T-helper 1 cell treated with Interleukin-12 subunit alpha and Interleukin-12 subunit beta and Interleukin-4 antibody, amounts not matched to agents 30 μg/mL and 1 μg/mL, for 36 hours (primary cell): ENCODE data around the gene GOLGA6B.
"Not testable (repeated sequence)": the region's sequence is repeated elsewhere in the genome, so short reads cannot be mapped to it uniquely, and the experiment has no call there.

Experiments
- H3K27ac Mint-ChIP-seq: one replicate; pipeline ENCODE4 v1.8.0; 2021; ENCODE audit warnings: mild to moderate bottlenecking, mixed read lengths
- H3K27me3 Mint-ChIP-seq: one replicate; pipeline ENCODE4 v1.8.0; 2021; ENCODE audit warnings: low read depth, mixed read lengths
- H3K36me3 Mint-ChIP-seq: one replicate; pipeline ENCODE4 v1.8.0; 2021; ENCODE audit warnings: low read depth, mixed read lengths
- H3K4me1 Mint-ChIP-seq: one replicate; pipeline ENCODE4 v1.8.0; 2021; ENCODE audit warnings: low read depth, mixed read lengths
- H3K4me3 Mint-ChIP-seq: one replicate; pipeline ENCODE4 v1.8.0; 2021; ENCODE audit warnings: mild to moderate bottlenecking, moderate library complexity, mixed read lengths
- H3K9me3 Mint-ChIP-seq: one replicate; pipeline ENCODE4 v1.8.0; 2021; ENCODE audit warnings: mixed read lengths

GOLGA6B gene

DNA sequence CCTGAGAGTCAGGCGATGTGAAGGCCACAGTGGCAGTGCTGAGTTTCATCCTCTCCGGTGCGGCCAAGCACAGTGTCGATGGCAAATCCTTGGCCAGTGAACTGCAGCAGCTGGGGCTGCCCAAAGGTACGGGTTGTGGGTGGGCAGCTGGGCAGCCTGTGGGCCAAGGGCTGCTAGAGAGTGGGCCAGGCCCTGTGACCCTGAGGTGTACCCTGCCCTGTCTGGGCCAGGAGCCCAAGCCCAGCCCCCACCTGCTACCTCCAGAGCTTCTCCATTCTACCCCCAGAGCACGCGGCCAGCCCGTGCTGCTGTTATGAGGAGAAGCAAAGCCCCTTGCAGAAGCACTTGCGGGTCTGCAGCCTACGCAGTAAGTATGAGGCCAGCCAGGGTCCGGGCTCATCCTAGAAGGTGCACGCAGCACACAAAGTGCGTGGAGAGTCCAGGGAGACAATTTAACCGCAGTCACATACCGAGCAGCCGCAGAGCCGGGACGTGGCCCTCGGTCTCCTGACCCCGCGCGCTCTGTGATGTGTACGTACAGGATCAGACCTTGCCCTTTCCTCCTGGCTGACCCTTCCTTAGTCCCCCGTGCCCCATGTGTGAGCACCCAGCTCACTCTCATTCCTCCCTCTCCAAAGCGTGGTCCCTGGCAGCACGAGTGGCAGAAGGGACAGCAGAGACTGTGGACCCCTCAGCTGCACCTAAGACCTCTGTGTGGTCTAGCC, 14.6 kb upstream of the GOLGA6B start:
- H3K27ac Mint-ChIP-seq, H3K4me1 Mint-ChIP-seq, H3K4me3 Mint-ChIP-seq, H3K27me3 Mint-ChIP-seq, H3K9me3 Mint-ChIP-seq, H3K36me3 Mint-ChIP-seq: not testable (repeated sequence)

- H3K4me3 Mint-ChIP-seq, H3K27ac Mint-ChIP-seq, H3K36me3 Mint-ChIP-seq, H3K27me3 Mint-ChIP-seq, H3K9me3 Mint-ChIP-seq, H3K4me1 Mint-ChIP-seq: not testable (repeated sequence)
Measured at GRCh38 chr15:72642271-72642670, 12.2 kb upstream of the GOLGA6B start.

DNA sequence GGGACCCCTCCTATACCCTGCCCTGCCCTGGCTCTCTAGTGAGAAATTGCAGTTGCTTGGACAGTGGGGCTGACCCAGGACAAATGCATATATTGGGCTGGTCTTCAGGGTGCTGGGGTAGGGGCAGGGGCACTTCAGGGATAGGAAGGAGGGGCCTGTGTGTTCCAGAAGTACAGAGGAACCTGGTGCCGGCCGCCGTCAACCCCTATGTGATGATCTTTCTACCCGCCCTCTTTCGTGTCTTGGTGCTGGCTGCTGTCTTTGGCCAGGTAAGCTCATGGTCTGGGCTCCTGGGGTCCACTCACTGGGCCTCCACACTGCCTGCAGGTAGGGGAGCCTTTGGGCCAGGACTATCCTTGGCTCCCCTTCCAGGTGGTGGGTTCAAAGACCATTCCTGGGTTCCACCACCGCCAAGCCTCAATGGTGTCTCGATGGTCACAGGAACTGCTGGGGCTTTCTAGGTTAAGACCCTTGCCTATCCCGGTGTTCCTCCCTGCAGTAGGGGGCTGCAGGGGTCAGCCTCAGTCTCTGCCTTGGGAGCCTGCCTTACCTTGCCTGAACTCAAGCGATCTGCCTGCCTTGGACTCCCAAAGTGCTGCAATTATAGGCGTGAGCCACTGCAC, 5.8 kb upstream of the GOLGA6B start:
- not testable (repeated sequence) for H3K9me3 Mint-ChIP-seq, H3K27ac Mint-ChIP-seq, H3K36me3 Mint-ChIP-seq, H3K27me3 Mint-ChIP-seq, H3K4me3 Mint-ChIP-seq, H3K4me1 Mint-ChIP-seq

DNA sequence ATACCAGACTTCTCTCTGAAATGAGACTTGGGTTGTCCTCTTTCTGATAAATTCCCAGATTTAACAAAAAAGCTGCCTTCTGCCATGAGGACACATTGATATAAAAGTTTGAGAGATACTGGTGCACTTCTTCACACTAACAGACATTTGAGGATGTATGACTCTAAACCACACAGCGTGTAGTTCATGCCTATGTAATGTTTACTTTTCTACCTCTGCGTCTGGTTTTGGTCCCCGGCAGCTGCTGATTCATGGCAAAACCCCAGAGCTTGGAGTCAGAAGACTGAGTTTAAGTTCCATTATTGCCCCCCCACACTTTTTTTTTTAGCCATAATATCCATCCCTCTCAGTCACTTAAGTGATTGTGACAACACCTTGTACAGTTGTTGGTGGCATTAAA, 1.5 kb downstream of the GOLGA6B start:
- H3K4me1 Mint-ChIP-seq, H3K9me3 Mint-ChIP-seq, H3K27ac Mint-ChIP-seq, H3K4me3 Mint-ChIP-seq, H3K36me3 Mint-ChIP-seq, H3K27me3 Mint-ChIP-seq: not testable (repeated sequence)

DNA sequence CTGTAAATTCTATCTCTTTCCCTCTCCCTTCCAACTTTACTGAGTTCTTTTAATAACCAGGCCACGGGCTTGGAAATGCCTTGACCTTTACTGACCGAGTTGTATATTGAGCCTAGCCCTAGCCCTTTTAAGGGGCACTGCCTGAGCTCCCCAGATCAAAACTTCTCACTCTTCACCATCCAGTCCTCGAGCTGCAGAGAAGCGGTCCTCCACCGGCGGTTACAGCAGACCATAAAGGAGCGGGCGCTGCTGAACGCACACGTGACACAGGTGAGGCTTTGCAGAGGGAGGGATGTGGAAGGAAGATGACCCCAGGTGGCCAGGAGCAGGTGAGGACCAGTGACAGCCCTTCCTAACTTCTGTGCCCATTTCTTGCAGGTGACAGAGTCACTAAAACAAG, 6.6 kb downstream of the GOLGA6B start:
- not testable (repeated sequence) for H3K27me3 Mint-ChIP-seq, H3K27ac Mint-ChIP-seq, H3K4me1 Mint-ChIP-seq, H3K36me3 Mint-ChIP-seq, H3K9me3 Mint-ChIP-seq, H3K4me3 Mint-ChIP-seq

GRCh38 chr15:72663931-72664330, 9.4 kb downstream of the GOLGA6B start:
- H3K27me3 Mint-ChIP-seq, H3K4me3 Mint-ChIP-seq, H3K4me1 Mint-ChIP-seq, H3K27ac Mint-ChIP-seq, H3K36me3 Mint-ChIP-seq, H3K9me3 Mint-ChIP-seq: not testable (repeated sequence)

DNA sequence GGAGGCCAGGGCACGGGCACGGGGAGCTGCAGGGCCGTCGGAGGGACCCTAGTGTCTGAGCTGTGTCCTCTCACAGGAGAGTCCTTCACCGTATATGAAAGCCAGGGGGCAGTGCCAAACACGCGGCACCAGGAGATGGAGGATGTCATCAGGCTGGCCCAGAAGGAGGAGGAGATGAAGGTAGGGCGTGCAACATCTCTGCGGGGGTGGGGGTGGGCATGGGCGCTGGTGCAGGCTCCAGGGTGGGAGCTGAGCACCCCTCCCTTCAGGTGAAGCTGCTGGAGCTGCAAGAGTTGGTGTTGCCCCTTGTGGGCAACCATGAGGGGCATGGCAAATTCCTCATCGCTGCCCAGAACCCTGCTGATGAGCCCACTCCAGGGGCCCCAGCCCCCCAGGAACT, 11.2 kb downstream of the GOLGA6B start:
- not testable (repeated sequence) for H3K27ac Mint-ChIP-seq, H3K36me3 Mint-ChIP-seq, H3K4me3 Mint-ChIP-seq, H3K27me3 Mint-ChIP-seq, H3K9me3 Mint-ChIP-seq, H3K4me1 Mint-ChIP-seq

- peaks cover 20% of the 10 kb centered on the region for H3K27me3 Mint-ChIP-seq
- H3K9me3 Mint-ChIP-seq, H3K4me3 Mint-ChIP-seq, H3K36me3 Mint-ChIP-seq, H3K27ac Mint-ChIP-seq: not testable (repeated sequence)
- H3K4me1 Mint-ChIP-seq, result peaks cover 10% of the 10 kb centered on the region
Measured at GRCh38 chr15:72669803-72670202, 15.3 kb downstream of the GOLGA6B start.

GRCh38 chr15:72670656-72671352, 16.3 kb downstream of the GOLGA6B start:
- peaks cover 10% of the 10 kb centered on the region for H3K4me1 Mint-ChIP-seq
- not testable (repeated sequence) for H3K27ac Mint-ChIP-seq, H3K36me3 Mint-ChIP-seq, H3K9me3 Mint-ChIP-seq
- H3K27me3 Mint-ChIP-seq, result peaks cover 20% of the 10 kb centered on the region
- H3K4me3 Mint-ChIP-seq, result peak overlapping the region; percentile 71

GRCh38 chr15:72671525-72671924, 17.0 kb downstream of the GOLGA6B start:
- H3K4me1 Mint-ChIP-seq, result peaks cover 10% of the 10 kb centered on the region
- H3K9me3 Mint-ChIP-seq, result no peaks in the 10 kb centered on the region
- peaks cover 20% of the 10 kb centered on the region for H3K27me3 Mint-ChIP-seq
- H3K27ac Mint-ChIP-seq, result no peak overlapping the region
- no peak overlapping the region for H3K4me3 Mint-ChIP-seq
- H3K36me3 Mint-ChIP-seq, result no peaks in the 10 kb centered on the region

DNA sequence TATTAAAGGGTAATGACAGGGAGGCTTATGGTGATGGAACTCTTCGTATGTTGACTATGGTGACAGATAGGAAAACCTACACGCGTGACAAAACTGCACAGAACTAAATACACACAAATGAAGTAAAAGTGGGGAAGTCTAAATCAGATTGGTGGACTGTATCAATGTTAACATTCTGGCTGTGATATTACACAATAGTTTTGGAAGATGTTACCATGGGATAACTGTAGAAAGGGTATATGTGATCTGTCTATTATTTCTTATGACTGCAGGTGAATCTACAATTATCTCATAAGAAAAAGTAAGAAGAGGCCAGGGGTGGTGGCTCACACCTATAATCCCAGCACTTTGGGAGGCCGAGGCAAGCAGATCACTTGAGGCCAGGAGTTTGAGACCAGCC, 22.3 kb downstream of the GOLGA6B start:
- Mint-ChIP-seq H3K27ac (no peak overlapping the region), H3K36me3 (no peaks in the 10 kb centered on the region), H3K4me1 (no peaks in the 10 kb centered on the region), H3K27me3 (peaks cover 34% of the 10 kb centered on the region), H3K9me3 (no peaks in the 10 kb centered on the region), H3K4me3 (no peak overlapping the region)

- peaks cover 10% of the 10 kb centered on the region for H3K4me1 Mint-ChIP-seq
- no peaks in the 10 kb centered on the region for H3K36me3 Mint-ChIP-seq
- H3K4me3 Mint-ChIP-seq, result no peak overlapping the region
- H3K27ac Mint-ChIP-seq, result no peak overlapping the region
- no peaks in the 10 kb centered on the region for H3K9me3 Mint-ChIP-seq
- H3K27me3 Mint-ChIP-seq, result peaks cover 24% of the 10 kb centered on the region
Measured at GRCh38 chr15:72680931-72681330, 26.4 kb downstream of the GOLGA6B start.

DNA sequence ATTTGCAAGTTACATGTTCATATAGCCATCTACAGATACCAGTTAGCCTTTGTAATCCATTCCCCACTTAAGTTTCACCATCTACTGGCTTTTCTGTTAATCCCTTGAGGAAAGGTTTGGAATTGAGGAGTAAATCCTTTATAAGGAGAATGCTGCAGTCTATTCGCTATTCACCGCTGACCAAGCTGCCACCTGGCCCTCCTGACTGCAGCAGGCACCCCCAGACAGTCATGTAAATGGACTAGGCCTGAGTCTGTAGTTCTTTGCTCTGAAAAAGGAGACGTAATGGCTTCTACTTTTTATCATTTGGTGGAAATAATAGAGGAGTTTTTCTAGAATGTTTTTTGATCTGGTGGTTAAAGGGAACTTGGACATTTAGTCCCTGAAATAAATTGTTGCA, 28.3 kb downstream of the GOLGA6B start:
- Mint-ChIP-seq H3K27ac (no peak overlapping the region), H3K9me3 (no peaks in the 10 kb centered on the region), H3K4me3 (no peak overlapping the region), H3K4me1 (peaks cover 19% of the 10 kb centered on the region), H3K36me3 (peaks cover 2% of the 10 kb centered on the region), H3K27me3 (peaks cover 15% of the 10 kb centered on the region)

GRCh38 chr15:72685301-72685924, 30.9 kb downstream of the GOLGA6B start:
- H3K27me3 Mint-ChIP-seq, result no peaks in the 10 kb centered on the region
- H3K9me3 Mint-ChIP-seq, result no peaks in the 10 kb centered on the region
- H3K27ac Mint-ChIP-seq, result peak overlapping the region; percentile 94
- H3K4me3 Mint-ChIP-seq, result peak overlapping the region; percentile 97
- peaks cover 19% of the 10 kb centered on the region for H3K4me1 Mint-ChIP-seq
- H3K36me3 Mint-ChIP-seq, result peaks cover 2% of the 10 kb centered on the region
